Posterior vena cava (tissue), 2 donors: ENCODE data around the gene CCL5. TPM values are rescaled to one million over a fixed set of nuclear protein-coding genes. Genes with fewer than 3 reads are reported as not detected.

ENCODE experiments used
- DNase-seq: peaks from one replicate; pipeline ENCODE4 v3.0.0-alpha.2; 2020; ENCODE audit warnings: low spot score
- intact Hi-C, 2 donors: fragments of 100-400 bp; cut with DNase I; formaldehyde crosslinking; loops; one replicate each; pipeline versions ENCODE4 v1.14.1 to v1.14.2; 2022 to 2023
- long read RNA-seq, 2 donors: library from polyadenylated mRNA; unstranded; transcript quantifications; one replicate each; pipeline ENCODE4 v2.0.0, GENCODE V29; 2020 to 2021
- total RNA-seq, 2 donors: library from RNA; stranded (reverse); fragmentation: NEBNext Ultra II Directional; extraction: Animal tissue kit (Norgen Biotek cat#: 25700); gene quantifications; one replicate each; pipeline ENCODE4 v1.2.1, GENCODE V29; 2021
- donor health status: DM: yes; HTN: yes; CAD: no.
- donor health status: DM: yes; HTN: yes; CAD: no.

The CCL5 gene
- 1 to 10 TPM; 2.1 to 3.2 TPM for total RNA-seq
- long read RNA-seq, donor 1, partial matches to known transcripts, result 0 of 2 reads
- long read RNA-seq, donor 1, other reads (novel, unspliced or antisense), result 0 of 2 reads
- long read RNA-seq, donor 2, partial matches to known transcripts, result 1 of 2 reads
- long read RNA-seq, donor 2, other reads (novel, unspliced or antisense), result 0 of 2 reads

GRCh38 chr17:35879773-35880654 lies at the start of gene CCL5:
TSS of gene CCL5 (minus strand) at chr17:35880360.
- intact Hi-C loops, result no loop called here
- no peak for DNase-seq

GRCh38 chr17:35927714-35928113 lies 47.6 kb upstream of the CCL5 start:
- intact Hi-C loops, result no loop called here
- no peak for DNase-seq

- DNase-seq, result no peak
- intact Hi-C loops, result no loop called here
Observed at GRCh38 chr17:35923609-35924114, 43.5 kb upstream of the CCL5 start.

- intact Hi-C loops, result no loop called here
- DNase-seq, result no peak
Observed at GRCh38 chr17:35920229-35920628, 40.1 kb upstream of the CCL5 start.

- no peak for DNase-seq
- intact Hi-C loops, result no loop called here
Observed at GRCh38 chr17:35918665-35919064, 38.5 kb upstream of the CCL5 start.

- DNase-seq, result no peak
- intact Hi-C loops, result no loop called here
Observed at GRCh38 chr17:35917519-35918213, 37.5 kb upstream of the CCL5 start.

- no peak for DNase-seq
- intact Hi-C loops, result no loop called here
Observed at GRCh38 chr17:35915153-35915964, 35.2 kb upstream of the CCL5 start.

GRCh38 chr17:35914354-35914753 lies 34.2 kb upstream of the CCL5 start:
- no peak for DNase-seq
- intact Hi-C loops, result no loop called here

GRCh38 chr17:35913609-35914008 lies 33.4 kb upstream of the CCL5 start:
- intact Hi-C loops, result no loop called here
- DNase-seq, result no peak

- DNase-seq, result no peak
- intact Hi-C loops, result no loop called here
Observed at GRCh38 chr17:35912942-35913341, 32.8 kb upstream of the CCL5 start.

- intact Hi-C loops, result no loop called here
- DNase-seq, result no peak
Observed at GRCh38 chr17:35912339-35912912, 32.3 kb upstream of the CCL5 start.

- intact Hi-C loops, result no loop called here
- no peak for DNase-seq
Observed at GRCh38 chr17:35909408-35909807, 29.2 kb upstream of the CCL5 start.

GRCh38 chr17:35907691-35908090 lies 27.5 kb upstream of the CCL5 start:
- DNase-seq, result no peak
- intact Hi-C loops, result no loop called here

- intact Hi-C loops, result no loop called here
- no peak for DNase-seq
Observed at GRCh38 chr17:35906926-35907637, 26.9 kb upstream of the CCL5 start.

GRCh38 chr17:35906191-35906925 lies 26.2 kb upstream of the CCL5 start:
- no peak for DNase-seq
- intact Hi-C loops, result no loop called here

- intact Hi-C loops, result no loop called here
Observed at GRCh38 chr17:35903451-35903850, 23.3 kb upstream of the CCL5 start.

GRCh38 chr17:35901631-35902175 lies 21.5 kb upstream of the CCL5 start:
- no peak for DNase-seq
- intact Hi-C loops, result no loop called here

More at GRCh38 chr17:35903451-35903850, 23.3 kb upstream of the CCL5 start:
- DNase-seq, result no peak
